Nephron (organoid): ENCODE data around the gene CCDC120.
A peak's percentile ranks its signal among the peaks of the same experiment; 100 is the strongest.

ENCODE experiments used
- H3K27ac Mint-ChIP-seq, 3 experiments: 2 replicates each; pipeline ENCODE4 v1.8.0; 2020; ENCODE audit warnings: mixed read lengths in 3 of 3, mild to moderate bottlenecking in 2 of 3, moderate library complexity in 1 of 3
- H3K27me3 Mint-ChIP-seq: 2 replicates; pipeline ENCODE4 v1.8.0; 2021; ENCODE audit warnings: low read depth, mild to moderate bottlenecking, moderate library complexity, mixed read lengths
- H3K36me3 Mint-ChIP-seq: 2 replicates; pipeline ENCODE4 v1.8.0; 2020; ENCODE audit warnings: low read depth, mixed read lengths
- H3K4me1 Mint-ChIP-seq: 2 replicates; pipeline ENCODE4 v1.8.0; 2020; ENCODE audit warnings: mixed read lengths
- H3K4me3 Mint-ChIP-seq, 3 experiments: 2 replicates each; pipeline ENCODE4 v1.8.0; 2020; ENCODE audit warnings: mild to moderate bottlenecking in 3 of 3, mixed read lengths in 3 of 3, moderate library complexity in 2 of 3
- H3K9me3 Mint-ChIP-seq: 2 replicates; pipeline ENCODE4 v1.8.0; 2020; ENCODE audit warnings: mixed read lengths
- TF ChIP-seq, protein P1 (sequence below), 3 experiments: fragments of 200-600 bp; sonication (generic); IDR thresholded peaks; one replicate each; pipeline ENCODE4 v1.5.0; 2021; ENCODE audit warnings: antibody characterized with exemption in 3 of 3; ENCODE audit not compliant: unreplicated experiment in 3 of 3

CCDC120 gene

GRCh38 chrX:49101629-49101984, 42.8 kb downstream of the CCDC120 start:
- H3K9me3 Mint-ChIP-seq = peaks cover 4% of the 10 kb centered on the region
- no peaks in the 10 kb centered on the region for H3K27me3 Mint-ChIP-seq
- peaks cover 3% of the 10 kb centered on the region for H3K36me3 Mint-ChIP-seq
- no peaks in the 10 kb centered on the region for H3K4me1 Mint-ChIP-seq
- TF ChIP-seq, protein P1, sequence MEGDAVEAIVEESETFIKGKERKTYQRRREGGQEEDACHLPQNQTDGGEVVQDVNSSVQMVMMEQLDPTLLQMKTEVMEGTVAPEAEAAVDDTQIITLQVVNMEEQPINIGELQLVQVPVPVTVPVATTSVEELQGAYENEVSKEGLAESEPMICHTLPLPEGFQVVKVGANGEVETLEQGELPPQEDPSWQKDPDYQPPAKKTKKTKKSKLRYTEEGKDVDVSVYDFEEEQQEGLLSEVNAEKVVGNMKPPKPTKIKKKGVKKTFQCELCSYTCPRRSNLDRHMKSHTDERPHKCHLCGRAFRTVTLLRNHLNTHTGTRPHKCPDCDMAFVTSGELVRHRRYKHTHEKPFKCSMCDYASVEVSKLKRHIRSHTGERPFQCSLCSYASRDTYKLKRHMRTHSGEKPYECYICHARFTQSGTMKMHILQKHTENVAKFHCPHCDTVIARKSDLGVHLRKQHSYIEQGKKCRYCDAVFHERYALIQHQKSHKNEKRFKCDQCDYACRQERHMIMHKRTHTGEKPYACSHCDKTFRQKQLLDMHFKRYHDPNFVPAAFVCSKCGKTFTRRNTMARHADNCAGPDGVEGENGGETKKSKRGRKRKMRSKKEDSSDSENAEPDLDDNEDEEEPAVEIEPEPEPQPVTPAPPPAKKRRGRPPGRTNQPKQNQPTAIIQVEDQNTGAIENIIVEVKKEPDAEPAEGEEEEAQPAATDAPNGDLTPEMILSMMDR (IDR thresholded peaks at IDR 0.05; ENCODE audit: unreplicated experiment in 3 of 3) = no peak
- peak overlapping the region in 1 of 3 experiments; percentile 75 for H3K27ac Mint-ChIP-seq
- H3K4me3 Mint-ChIP-seq = peak overlapping the region; percentile 70 to 90 (median 86)

- H3K4me3 Mint-ChIP-seq = peak overlapping the region; percentile 70 to 90 (median 86)
- H3K27ac Mint-ChIP-seq = peak overlapping the region in 1 of 3 experiments; percentile 75
- no peaks in the 10 kb centered on the region for H3K4me1 Mint-ChIP-seq
- H3K36me3 Mint-ChIP-seq = peaks cover 5% of the 10 kb centered on the region
- peaks cover 4% of the 10 kb centered on the region for H3K9me3 Mint-ChIP-seq
- TF ChIP-seq, protein P1 (IDR thresholded peaks at IDR 0.05; ENCODE audit: unreplicated experiment in 3 of 3) = no peak
- H3K27me3 Mint-ChIP-seq = no peaks in the 10 kb centered on the region
Observed at GRCh38 chrX:49102190-49102589, 43.4 kb downstream of the CCDC120 start.

DNA sequence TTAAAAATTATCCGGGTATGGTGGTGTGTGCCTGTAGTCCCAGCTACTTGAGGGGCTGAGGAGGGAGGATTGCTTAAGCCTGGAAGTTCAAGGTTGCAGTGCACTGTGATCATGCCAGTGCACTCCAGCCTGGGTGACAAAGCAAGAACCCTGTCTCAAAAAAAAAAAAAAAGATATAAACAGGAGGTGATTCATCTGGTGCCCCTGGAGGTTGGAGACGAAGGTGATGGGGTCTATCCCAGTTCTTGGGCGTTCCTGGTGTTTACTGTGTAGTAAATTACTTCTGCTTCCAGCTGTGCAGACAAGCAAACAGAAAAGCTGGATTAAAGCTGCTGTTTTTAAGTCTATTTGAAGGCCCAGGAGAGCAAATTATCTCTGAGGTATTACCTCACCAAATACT, 44.8 kb downstream of the CCDC120 start:
- TF ChIP-seq, protein P1 (IDR thresholded peaks at IDR 0.05; ENCODE audit: unreplicated experiment in 3 of 3) = no peak
- Mint-ChIP-seq H3K27ac (no peak overlapping the region), H3K27me3 (no peaks in the 10 kb centered on the region), H3K36me3 (peaks cover 8% of the 10 kb centered on the region), H3K4me3 (no peak overlapping the region), H3K9me3 (peaks cover 4% of the 10 kb centered on the region), H3K4me1 (no peaks in the 10 kb centered on the region)

- TF ChIP-seq, protein P1 (IDR thresholded peaks at IDR 0.05; ENCODE audit: unreplicated experiment in 3 of 3) = no peak
- Mint-ChIP-seq H3K36me3 (peaks cover 18% of the 10 kb centered on the region), H3K4me1 (no peaks in the 10 kb centered on the region), H3K27me3 (no peaks in the 10 kb centered on the region), H3K27ac (no peak overlapping the region), H3K9me3 (peaks cover 10% of the 10 kb centered on the region), H3K4me3 (no peak overlapping the region)
Observed at GRCh38 chrX:49106296-49106695, 47.5 kb downstream of the CCDC120 start.

DNA sequence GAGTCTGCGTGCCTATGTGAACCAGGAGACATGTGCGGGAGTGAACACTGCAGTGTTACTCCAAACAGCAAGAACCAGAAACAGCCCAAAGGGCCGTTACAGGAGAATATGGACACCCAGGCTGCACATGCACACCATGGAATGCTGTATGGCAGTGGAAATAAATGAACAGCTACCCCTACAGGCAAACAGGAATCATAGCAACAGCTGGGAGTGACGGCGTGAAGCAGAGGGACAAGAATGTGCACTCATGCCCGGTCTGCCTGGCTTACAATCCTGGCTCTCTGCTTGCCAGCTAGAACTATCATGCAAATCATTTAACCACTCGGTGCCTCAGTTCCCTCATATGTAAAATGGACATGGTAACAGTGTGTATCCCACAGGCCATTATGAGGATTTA, 48.1 kb downstream of the CCDC120 start:
- TF ChIP-seq, protein P1 (IDR thresholded peaks at IDR 0.05; ENCODE audit: unreplicated experiment in 3 of 3) = peak; percentile 20 to 36 (median 29)
- Mint-ChIP-seq H3K36me3 (peaks cover 18% of the 10 kb centered on the region), H3K27ac (no peak overlapping the region), H3K4me1 (no peaks in the 10 kb centered on the region), H3K27me3 (no peaks in the 10 kb centered on the region), H3K4me3 (no peak overlapping the region), H3K9me3 (peaks cover 10% of the 10 kb centered on the region)

GRCh38 chrX:49108641-49109040, 49.8 kb downstream of the CCDC120 start:
- no peak overlapping the region for H3K27ac Mint-ChIP-seq
- H3K4me1 Mint-ChIP-seq = no peaks in the 10 kb centered on the region
- H3K36me3 Mint-ChIP-seq = peaks cover 27% of the 10 kb centered on the region
- TF ChIP-seq, protein P1 (IDR thresholded peaks at IDR 0.05; ENCODE audit: unreplicated experiment in 3 of 3) = no peak
- H3K9me3 Mint-ChIP-seq = peaks cover 13% of the 10 kb centered on the region
- H3K27me3 Mint-ChIP-seq = no peaks in the 10 kb centered on the region
- no peak overlapping the region for H3K4me3 Mint-ChIP-seq
